Stimulated activated CD8-positive, alpha-beta memory T cell treated with anti-CD3 and anti-CD28 coated beads, Interleukin-7, amount 100 ng/mL, for 1 hour (primary cell): Measurements from ENCODE around the gene SLA2.

ENCODE experiments used
- DNase-seq, 2 donors: peaks; one replicate each; pipeline ENCODE4 v3.0.0-alpha.2; 2020; ENCODE audit warnings: low read depth in 2 of 2

Gene SLA2

DNA sequence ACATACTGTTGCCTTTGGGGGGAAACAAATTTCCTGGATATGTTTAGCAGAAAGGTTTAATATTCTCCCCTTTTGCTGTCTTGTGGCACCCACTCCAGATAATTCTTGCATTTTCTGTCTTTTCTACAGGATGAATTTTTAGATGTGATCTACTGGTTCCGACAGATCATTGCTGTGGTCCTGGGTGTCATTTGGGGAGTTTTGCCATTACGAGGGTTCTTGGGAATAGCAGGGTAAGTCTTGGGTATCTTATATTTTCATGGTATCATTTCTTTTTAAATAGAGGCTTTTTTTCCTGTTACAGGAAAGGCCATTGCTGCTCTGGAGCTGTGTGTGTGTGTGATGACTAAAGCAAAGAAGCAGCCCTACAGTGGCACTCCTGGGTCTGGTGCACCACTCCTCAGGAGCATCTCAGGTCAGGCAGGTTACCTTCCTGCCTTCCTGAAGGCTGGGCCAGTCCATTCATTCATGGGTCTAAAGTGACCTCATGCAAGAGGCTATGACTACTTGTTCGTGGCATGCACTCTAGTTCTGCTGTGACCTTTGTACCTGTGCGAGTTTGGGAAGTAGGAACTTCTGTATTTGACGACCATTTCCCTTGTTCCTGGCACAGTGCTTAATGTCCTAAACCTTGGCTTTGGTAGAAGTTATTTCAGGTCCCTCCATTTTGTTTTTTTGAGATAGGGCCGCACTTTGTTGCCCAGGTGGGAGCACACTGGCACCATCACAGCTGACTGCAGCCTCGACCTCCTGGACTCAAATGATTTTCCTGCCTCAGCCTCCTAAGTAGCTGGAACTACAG is 38.2 kb downstream of the SLA2 start:
- no peak for DNase-seq

- no peak for DNase-seq
Observed at GRCh38 chr20:36606158-36607066, 39.6 kb downstream of the SLA2 start.

DNA sequence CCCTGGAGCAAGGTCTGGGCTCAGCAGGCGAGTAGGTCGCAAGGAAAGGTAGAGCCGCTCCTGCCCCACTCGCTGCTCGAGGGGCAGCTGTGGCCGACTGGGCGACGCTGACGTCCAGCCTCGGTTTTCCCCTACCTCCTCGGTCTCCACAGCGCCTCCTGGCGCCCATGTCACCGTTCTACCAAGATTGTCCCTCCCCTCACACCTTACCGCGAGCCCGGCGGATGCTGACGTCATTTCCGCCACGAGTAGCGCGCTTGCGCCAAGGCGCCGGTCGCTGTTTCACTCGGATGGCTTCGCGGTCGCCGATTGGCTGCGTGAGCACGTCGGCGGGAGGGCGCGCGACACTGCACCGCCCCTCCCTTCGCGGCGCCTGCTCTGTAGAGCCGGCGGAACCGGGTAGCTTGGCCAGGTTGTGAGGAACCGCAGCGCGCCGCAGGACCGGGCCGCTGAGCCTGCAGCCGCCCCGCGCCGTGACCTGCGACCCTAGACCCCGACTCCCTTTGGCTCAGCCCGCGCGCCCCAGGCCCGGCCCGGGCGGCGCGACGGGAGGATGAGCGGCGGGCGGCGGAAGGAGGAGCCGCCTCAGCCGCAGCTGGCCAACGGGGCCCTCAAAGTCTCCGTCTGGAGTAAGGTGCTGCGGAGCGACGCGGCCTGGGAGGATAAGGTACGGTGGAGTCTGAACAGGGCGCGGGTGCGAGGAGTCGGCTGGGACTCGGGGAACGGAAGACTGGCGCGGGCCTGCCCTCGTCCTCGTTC is 40.4 kb downstream of the SLA2 start, which contains the start of gene RAB5IF:
TSS of gene RAB5IF (plus strand) at position 381 of the 759 bp plus-strand sequence. CDS start at position 554, 173 bp downstream.
- peak; percentile 99 to 100 for DNase-seq

GRCh38 chr20:36604952-36605398 is 41.0 kb downstream of the SLA2 start:
- DNase-seq = peak in 1 of 2 donors; percentile 31

GRCh38 chr20:36601540-36601939 is 44.5 kb downstream of the SLA2 start:
- DNase-seq = no peak

DNA sequence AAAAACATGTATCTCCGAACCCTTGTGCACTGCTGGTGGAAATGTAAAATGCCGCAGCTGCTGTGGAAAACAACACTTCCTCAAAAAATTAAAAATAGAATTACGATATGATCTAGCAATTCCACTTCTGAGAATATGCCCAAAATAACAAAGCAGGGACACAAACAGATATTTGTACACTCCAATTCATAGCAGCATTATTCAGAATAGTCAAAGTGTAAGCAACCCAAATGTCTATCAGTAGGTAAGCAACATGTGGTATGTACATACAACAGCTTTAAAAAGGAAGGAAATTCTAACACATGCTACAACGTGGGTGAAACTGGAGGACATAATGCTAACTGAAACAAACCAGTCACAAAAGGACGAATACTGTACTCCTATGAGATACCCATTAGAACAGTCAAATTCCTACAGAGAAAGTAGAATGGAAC is 46.1 kb downstream of the SLA2 start:
- DNase-seq = no peak

- no peak for DNase-seq
Observed at GRCh38 chr20:36593347-36593929, 52.6 kb downstream of the SLA2 start.

GRCh38 chr20:36591854-36592641 is 53.9 kb downstream of the SLA2 start:
- DNase-seq = no peak

DNA sequence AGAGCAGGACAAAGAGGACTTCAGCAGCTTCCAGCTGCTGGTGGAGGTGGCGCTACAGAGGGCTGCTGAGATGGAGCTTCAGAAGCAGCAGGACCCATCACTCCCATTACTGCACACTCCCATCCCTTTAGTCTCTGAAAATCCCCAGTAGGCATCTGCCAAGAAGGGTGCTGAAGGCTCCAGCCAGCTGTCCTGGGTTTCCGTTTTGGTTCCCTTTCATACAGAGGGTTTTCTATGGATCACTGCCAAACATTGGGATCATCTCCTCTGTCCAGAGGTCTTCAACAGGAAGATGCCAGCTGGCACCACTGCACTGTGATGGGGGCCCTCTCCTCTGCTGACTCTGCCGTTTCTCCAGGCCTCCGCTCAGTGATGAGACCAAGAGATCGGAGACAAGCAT is 54.7 kb downstream of the SLA2 start:
- DNase-seq = no peak

- no peak for DNase-seq
Observed at GRCh38 chr20:36587388-36588070, 58.5 kb downstream of the SLA2 start.

DNA sequence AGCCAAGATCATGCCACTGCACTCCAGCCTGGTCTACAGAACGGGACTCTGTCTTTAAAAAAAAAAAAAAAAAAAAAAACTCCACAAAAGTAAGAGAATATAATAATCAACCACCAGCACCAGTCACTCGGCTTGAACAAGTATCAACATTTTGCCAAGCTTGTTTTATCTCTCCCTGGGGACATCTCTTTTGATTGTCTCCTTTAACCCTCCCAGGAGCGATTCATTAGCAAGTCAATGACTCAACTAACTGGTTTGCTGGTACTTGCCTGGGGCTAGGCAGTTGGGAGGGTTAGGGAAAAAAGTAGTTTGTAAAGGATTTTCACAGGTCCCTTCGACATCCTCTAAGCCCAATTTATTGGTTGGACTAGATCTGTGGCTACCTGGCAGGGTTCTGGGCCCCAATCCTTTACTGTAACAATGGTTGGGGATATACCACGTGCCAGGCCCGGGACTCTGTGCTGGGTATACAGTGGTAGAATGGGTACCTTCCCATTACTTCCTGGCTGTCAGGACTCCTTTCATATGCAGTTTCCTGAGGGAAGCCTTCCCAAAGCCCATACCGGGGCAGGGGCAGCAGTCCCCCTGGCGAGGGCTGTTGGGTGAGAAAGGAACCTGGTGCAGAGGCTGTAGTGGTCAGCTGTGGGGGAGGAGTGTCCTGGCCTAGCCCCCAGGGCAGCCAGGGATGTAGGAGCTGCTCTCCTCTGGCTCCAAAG is 60.4 kb downstream of the SLA2 start:
- no peak for DNase-seq

DNA sequence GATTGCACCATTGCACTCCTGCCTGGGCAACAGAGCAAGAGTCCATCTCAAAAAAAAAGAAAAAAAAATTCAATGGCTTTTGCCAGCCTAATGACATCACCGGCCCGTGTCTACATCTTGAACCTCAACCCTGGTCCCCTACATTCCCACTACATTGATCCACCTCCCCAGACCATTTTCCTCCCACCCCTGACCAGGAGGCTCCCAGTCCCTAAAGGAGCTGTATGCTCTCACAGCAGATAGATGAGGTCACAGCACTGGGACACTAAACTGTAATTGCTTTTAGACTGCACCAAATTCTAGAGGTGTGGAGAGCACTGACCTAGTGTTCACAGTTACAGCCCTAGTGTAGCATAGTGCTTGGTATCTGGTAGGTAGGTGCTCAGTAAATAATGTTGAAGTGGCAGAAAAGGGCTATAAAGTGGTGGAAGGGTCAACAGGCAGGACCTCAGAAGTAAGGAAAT is 61.9 kb downstream of the SLA2 start:
- no peak for DNase-seq

DNA sequence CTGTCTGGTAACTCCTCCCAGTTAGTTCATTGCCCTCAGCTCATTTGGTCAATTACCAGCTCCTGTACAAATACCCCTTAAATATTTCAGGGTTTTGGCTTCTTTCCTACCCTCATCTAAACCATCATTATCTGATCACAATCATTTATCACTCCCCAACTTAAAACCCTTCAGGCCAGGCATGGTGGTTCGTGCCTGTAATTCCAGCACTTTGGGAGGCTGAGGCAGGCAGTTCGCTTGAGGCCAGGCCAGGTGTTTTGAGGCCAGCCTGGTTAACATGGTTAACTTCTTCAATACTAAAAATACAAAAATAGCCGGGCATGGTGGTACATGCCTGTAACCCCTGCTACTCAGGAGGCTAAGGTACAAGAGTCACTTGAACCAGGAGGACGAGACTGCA is 63.2 kb downstream of the SLA2 start:
- DNase-seq = no peak

DNA sequence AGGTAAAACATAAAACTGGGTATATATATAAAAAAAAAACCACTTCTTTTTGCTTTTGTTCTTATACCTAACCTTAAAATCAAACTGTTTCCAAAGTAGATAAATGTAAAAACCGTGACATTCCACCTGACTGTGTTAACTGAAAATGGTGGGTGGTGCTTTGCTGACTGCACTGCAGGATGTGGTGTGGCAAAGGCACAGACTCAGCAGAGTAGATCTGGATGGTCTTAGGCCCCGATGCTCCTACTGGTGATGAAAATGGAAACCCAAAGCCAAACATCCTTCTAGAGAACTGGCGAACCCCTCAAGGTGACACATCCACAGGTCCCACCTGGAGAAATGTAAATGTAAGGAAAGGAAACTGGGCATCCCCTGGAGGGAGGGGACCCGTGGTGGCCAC is 63.7 kb downstream of the SLA2 start:
- DNase-seq = no peak

GRCh38 chr20:36579996-36580545 is 65.9 kb downstream of the SLA2 start:
- no peak for DNase-seq

DNA sequence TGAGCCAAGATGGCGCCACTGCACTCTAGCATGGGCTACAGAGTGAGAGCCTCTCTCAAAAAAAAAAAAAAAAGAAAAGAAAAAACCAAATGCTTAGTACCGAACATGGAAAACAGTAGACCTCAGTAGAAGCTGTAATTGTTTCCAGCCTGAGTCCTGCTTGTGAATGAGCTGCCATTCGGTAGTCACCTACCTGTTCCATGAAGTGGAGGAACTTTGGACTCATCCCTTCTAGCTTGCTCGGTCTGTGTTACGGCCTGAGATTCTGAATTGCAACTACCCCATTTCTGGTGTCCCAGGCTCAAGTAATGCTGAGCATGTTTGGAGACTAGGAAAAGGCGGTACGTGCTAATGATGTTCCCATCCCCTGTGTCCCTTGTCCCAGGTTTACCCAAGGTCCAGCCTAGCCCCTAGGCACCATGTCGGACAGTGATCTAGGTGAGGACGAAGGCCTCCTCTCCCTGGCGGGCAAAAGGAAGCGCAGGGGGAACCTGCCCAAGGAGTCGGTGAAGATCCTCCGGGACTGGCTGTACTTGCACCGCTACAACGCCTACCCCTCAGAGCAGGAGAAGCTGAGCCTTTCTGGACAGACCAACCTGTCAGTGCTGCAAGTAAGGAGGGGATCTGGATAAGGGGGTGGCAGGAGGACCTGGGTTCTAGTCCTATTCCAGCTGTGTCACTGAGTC is 67.5 kb downstream of the SLA2 start:
- no peak for DNase-seq

GRCh38 chr20:36576081-36576445 is 69.9 kb downstream of the SLA2 start:
- DNase-seq = no peak

DNA sequence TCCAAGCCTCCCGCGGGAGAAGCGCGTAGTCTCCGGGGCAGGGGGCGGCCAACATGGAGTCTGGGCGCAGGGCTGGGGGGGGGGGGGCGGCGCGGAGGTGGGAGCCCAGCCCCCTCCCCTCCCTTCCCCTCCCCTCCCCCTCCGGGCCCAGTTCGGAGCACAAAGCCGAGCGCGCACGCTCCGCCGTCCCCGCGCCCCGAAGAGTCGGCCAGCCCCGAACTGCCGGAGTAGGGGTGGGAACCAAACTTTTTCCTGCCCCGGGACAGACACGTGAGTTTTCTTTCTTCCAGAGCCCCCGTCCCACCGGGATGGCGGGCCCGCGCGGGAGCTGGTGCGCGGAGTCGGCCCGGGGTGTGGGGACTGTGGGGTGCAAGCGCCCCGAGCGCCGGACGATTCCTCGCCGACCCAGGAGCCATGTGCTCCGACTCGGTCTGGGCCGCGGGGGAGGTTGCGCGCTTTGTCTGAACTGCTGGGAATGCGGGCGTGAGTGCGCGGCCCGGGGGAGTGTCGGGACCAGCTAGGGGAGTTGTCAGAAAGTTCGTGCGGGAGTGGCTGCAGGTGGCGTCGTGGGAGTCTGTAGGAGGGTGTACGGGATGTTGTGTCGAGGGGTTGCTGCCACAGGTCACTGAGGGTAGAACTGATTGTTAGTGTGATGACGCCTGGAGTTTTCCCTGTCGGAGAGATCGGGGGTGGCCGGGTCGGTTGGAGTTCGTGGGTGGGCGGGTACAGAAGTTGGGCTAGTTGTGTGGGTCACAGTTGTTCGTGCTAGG is 71.4 kb downstream of the SLA2 start:
- no peak for DNase-seq
